Brain microvascular endothelial cell (primary cell): ENCODE data around the gene CEBPB.
A peak's percentile ranks its signal among the peaks of the same experiment; 100 is the strongest.
"Not testable (repeated sequence)": the region's sequence is repeated elsewhere in the genome, so short reads cannot be mapped to it uniquely, and the experiment has no call there.

Experiments
- DNase-seq: peaks from one replicate; pipeline ENCODE4 v3.0.0-alpha.2; 2020
- H3K27ac ChIP-seq: fragments of 250-450 bp; sonication (Bioruptor Pico); 2 replicates; pipeline ENCODE4 v1.5.1; 2020; ENCODE audit warnings: mild to moderate bottlenecking, moderate library complexity
- H3K27me3 ChIP-seq: fragments of 250-450 bp; sonication (Bioruptor Pico); replicated peaks from 2 replicates; pipeline ENCODE4 v1.5.1; 2020; ENCODE audit warnings: mild to moderate bottlenecking
- H3K36me3 ChIP-seq: fragments of 250-450 bp; sonication (Bioruptor Pico); replicated peaks from 2 replicates; pipeline ENCODE4 v1.5.1; 2020; ENCODE audit warnings: mild to moderate bottlenecking
- H3K4me3 ChIP-seq: 2 replicates; pipeline ENCODE4 v1.5.1; 2011; ENCODE audit warnings: low read depth, mild to moderate bottlenecking, control low read depth, low read length, moderate library complexity
- in situ Hi-C: cut with HindIII; loops from 2 replicates; pipeline ENCODE4 v1.10.0; 2017; ENCODE audit warnings: low sequenced_read_pairs, low pct_ligation_motif_present
- TF ChIP-seq, protein P1 (sequence below): IDR thresholded peaks from 2 replicates; pipeline ENCODE4 v1.5.1; 2011; ENCODE audit warnings: low read depth, mild to moderate bottlenecking, moderate library complexity, low read length, control low read depth, inconsistent platforms; ENCODE audit errors: missing control alignments

Gene CEBPB

GRCh38 chr20:50175938-50176933 lies 14.4 kb upstream of the CEBPB start:
- TF ChIP-seq, protein P1, sequence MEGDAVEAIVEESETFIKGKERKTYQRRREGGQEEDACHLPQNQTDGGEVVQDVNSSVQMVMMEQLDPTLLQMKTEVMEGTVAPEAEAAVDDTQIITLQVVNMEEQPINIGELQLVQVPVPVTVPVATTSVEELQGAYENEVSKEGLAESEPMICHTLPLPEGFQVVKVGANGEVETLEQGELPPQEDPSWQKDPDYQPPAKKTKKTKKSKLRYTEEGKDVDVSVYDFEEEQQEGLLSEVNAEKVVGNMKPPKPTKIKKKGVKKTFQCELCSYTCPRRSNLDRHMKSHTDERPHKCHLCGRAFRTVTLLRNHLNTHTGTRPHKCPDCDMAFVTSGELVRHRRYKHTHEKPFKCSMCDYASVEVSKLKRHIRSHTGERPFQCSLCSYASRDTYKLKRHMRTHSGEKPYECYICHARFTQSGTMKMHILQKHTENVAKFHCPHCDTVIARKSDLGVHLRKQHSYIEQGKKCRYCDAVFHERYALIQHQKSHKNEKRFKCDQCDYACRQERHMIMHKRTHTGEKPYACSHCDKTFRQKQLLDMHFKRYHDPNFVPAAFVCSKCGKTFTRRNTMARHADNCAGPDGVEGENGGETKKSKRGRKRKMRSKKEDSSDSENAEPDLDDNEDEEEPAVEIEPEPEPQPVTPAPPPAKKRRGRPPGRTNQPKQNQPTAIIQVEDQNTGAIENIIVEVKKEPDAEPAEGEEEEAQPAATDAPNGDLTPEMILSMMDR: no peak
- Histone ChIP-seq H3K27me3 (no peaks in the 10 kb centered on the region), H3K27ac (no peak overlapping the region), H3K4me3 (no peak overlapping the region), H3K36me3 (no peaks in the 10 kb centered on the region)
- in situ Hi-C loops: no loop called here
- DNase-seq: no peak

DNA sequence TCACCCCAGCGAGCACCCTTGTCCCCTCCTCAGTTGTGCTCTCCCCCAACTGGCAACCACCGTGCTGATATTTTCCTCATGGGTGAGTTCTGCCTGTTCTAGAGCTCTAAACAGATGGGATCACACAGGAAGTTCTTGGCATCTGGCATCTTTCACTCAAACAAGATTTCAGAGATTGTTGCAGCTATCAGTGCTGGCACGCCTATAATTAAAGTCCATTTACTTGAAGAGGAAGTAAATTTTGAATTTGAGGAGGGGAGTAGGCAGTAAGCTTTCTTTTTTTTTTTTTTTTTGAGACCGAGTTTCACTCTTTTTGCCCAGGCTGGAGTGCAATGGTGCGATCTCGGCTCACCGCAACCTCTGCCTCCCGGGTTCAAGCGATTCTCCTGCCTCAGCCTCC lies 12.0 kb upstream of the CEBPB start:
- in situ Hi-C loops, H3K27ac ChIP-seq, H3K36me3 ChIP-seq, DNase-seq, H3K27me3 ChIP-seq, H3K4me3 ChIP-seq: not testable (repeated sequence)

GRCh38 chr20:50181344-50181743 lies 9.3 kb upstream of the CEBPB start:
- no peak for DNase-seq
- Histone ChIP-seq H3K4me3 (no peak overlapping the region), H3K27ac (no peak overlapping the region), H3K36me3 (no peaks in the 10 kb centered on the region), H3K27me3 (no peaks in the 10 kb centered on the region)
- TF ChIP-seq, protein P1: no peak
- in situ Hi-C loops: no loop called here

DNA sequence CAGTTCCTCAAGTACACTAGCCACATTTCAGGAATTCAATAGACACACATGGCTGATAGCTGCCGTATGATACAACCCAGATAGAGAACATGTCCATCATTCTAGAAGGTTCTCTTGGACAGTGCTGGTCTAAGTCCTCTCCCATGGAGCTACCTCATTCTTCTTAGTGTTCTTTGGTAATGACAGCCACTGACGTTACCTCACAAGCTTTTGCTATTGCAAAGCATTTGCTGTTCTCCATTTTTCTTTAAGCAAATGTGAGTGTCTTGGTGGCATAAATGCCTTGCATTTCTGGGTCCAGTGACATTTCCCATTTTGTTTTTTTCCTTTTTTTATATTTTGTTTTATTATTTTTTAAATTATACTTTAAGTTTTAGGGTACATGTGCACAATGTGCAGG lies 8.3 kb upstream of the CEBPB start:
- Histone ChIP-seq H3K27ac (no peak overlapping the region), H3K36me3 (no peaks in the 10 kb centered on the region), H3K27me3 (no peaks in the 10 kb centered on the region), H3K4me3 (no peak overlapping the region)
- no peak for DNase-seq
- TF ChIP-seq, protein P1: no peak
- in situ Hi-C loops: no loop called here

- TF ChIP-seq, protein P1: no peak
- H3K27ac ChIP-seq: no peak overlapping the region
- H3K27me3 ChIP-seq: no peaks in the 10 kb centered on the region
- no peaks in the 10 kb centered on the region for H3K36me3 ChIP-seq
- DNase-seq: no peak
- no peak overlapping the region for H3K4me3 ChIP-seq
- in situ Hi-C loops: no loop called here
These were observed 5.2 kb upstream of the CEBPB start for GRCh38 chr20:50185426-50185825.

DNA sequence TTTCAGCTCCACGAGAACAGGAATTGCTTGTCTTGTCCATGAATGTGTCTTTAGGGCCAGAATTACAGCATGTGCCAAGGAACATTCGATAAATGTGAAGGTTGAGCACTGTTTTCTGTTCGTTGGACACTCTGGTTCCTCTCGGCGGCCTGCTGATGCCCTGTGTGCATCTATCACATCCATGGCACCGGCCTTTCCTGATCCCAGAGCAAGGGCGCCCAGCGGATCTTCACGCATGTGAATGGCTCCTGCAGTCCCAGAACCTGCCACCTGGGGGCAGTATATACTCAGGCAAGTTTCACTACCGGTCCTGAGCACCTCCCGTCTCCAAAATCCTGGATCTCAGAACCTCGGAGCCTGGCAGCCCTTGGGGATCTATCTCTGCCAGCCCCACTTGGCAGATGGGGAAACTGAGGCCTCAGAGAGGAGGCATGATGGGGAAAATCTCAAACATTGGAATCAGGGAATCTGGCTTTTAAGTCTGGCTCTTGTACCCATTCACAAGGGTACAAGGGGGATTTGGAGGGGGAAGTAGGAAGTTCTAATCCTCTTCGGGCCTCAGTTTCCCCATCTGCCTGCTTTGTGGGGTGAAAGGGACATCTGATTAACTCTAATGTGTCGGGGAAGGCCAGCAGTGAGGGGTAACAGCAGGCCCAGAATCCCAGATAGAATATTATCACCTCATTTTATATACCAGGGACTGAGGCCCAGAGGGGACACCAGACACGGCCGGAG lies 4.3 kb upstream of the CEBPB start:
- H3K27ac ChIP-seq: no peak overlapping the region

More for the DNA sequence above, 4.3 kb upstream of the CEBPB start:
- no peak overlapping the region for H3K4me3 ChIP-seq
- H3K27me3 ChIP-seq: no peaks in the 10 kb centered on the region
- in situ Hi-C loops: no loop called here
- TF ChIP-seq, protein P1: peak; percentile 94
- DNase-seq: peak; percentile 86
- H3K36me3 ChIP-seq: no peaks in the 10 kb centered on the region
